Ramos (cell line): Measurements from ENCODE around the gene RAB11A.

ENCODE experiments used
- in situ Hi-C: fragments of 300-500 bp; cut with MboI; formaldehyde crosslinking; loops from one replicate; pipeline ENCODE4 v1.14.3; 2022; ENCODE audit warnings: low sequenced_read_pairs; ENCODE audit not compliant: unreplicated experiment

RAB11A gene

GRCh38 chr15:65914386-65914785, 45.1 kb downstream of the RAB11A start:
- in situ Hi-C loops: no loop called here

- in situ Hi-C loops: no loop called here
Observed at GRCh38 chr15:65914981-65915925, 46.0 kb downstream of the RAB11A start.

GRCh38 chr15:65916041-65916663, 46.9 kb downstream of the RAB11A start:
- in situ Hi-C loops: no loop called here

GRCh38 chr15:65916664-65917406, 47.5 kb downstream of the RAB11A start:
- in situ Hi-C loops: no loop called here

GRCh38 chr15:65917407-65917756, 48.1 kb downstream of the RAB11A start:
- in situ Hi-C loops: no loop called here

- in situ Hi-C loops: no loop called here
Observed at GRCh38 chr15:65917936-65918335, 48.6 kb downstream of the RAB11A start.

- in situ Hi-C loops: no loop called here
Observed at GRCh38 chr15:65918357-65918920, 49.1 kb downstream of the RAB11A start.

- in situ Hi-C loops: no loop called here
Observed at GRCh38 chr15:65918945-65919344, 49.7 kb downstream of the RAB11A start.

GRCh38 chr15:65919353-65919752, 50.1 kb downstream of the RAB11A start:
- in situ Hi-C loops: no loop called here

- in situ Hi-C loops: no loop called here
Observed at GRCh38 chr15:65920121-65920520, 50.8 kb downstream of the RAB11A start.

- in situ Hi-C loops: no loop called here
Observed at GRCh38 chr15:65920825-65921309, 51.6 kb downstream of the RAB11A start.

GRCh38 chr15:65921780-65922179, 52.5 kb downstream of the RAB11A start:
- in situ Hi-C loops: no loop called here

GRCh38 chr15:65922621-65923020, 53.3 kb downstream of the RAB11A start:
- in situ Hi-C loops: no loop called here

- in situ Hi-C loops: no loop called here
Observed at GRCh38 chr15:65923264-65923663, 54.0 kb downstream of the RAB11A start.

GRCh38 chr15:65924004-65924403, 54.7 kb downstream of the RAB11A start:
- in situ Hi-C loops: no loop called here

GRCh38 chr15:65925338-65925737, 56.0 kb downstream of the RAB11A start:
- in situ Hi-C loops: no loop called here

- in situ Hi-C loops: no loop called here
Observed at GRCh38 chr15:65926459-65926858, 57.2 kb downstream of the RAB11A start.

GRCh38 chr15:65926899-65927298, 57.6 kb downstream of the RAB11A start:
- in situ Hi-C loops: no loop called here

GRCh38 chr15:65927545-65927944, 58.3 kb downstream of the RAB11A start:
- in situ Hi-C loops: no loop called here

GRCh38 chr15:65929573-65929972, 60.3 kb downstream of the RAB11A start:
- in situ Hi-C loops: no loop called here
